Pons (tissue), 1 donor: Measurements from ENCODE around the gene WNT2B.

Experiments
- DNase-seq: peaks from one replicate; pipeline ENCODE4 v3.0.0-alpha.2; 2016; ENCODE audit warnings: low spot score

The WNT2B gene

DNA sequence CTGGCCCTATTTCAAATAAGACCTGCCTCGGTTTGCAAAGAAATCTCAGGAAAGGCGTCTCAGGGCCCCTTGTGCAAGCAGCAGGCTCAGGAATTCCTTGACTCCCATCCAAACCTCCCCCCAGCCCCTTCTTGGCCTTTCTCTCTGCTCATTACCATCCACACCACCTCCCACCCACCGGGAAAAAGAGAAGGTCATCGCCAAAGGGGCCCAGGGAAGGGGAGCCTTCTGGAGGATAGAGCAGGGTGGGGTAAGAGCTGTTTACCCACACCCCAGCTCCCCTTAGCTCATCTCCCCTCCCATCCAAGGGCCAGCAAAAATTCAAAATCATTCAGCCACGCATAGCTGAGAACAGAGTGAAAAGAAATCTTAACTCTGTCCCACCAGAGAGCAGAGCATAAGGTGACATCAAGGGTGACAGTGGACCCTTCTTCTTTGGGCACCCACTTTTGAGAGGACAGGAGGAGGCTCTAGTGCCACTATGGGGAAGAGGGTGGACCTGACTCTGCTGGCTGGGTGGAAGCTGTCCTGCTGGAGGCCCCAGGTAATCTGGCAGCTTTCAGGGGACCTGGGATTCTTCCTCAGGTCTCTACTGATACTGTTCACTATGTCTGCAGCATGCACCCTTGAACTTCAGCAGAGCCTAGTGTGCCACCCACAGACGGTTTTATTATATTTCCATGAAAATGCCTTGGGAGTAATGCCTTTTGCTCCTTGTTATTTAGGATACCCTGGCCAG lies 3.9 kb upstream of the WNT2B start:
- DNase-seq: no peak

DNA sequence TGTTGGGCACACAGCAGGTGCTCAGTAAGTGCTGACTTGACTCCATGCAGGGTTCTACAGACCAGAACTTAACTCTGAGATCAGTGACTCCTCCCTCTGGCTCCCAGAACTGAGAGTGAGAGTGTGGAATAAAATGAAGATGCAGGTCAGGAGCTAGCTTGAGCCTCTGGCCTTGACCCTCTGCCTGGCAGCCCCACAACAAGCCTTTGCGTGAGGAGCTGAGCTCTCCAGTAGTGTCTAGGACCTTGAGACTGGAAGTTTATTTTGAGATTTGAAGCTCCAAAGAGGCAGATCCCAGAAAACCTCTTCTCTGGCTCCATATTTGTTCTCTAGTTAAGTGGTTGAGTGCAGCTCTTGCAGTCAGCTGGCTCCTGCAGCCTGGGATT lies 3.4 kb upstream of the WNT2B start:
- DNase-seq: no peak

DNA sequence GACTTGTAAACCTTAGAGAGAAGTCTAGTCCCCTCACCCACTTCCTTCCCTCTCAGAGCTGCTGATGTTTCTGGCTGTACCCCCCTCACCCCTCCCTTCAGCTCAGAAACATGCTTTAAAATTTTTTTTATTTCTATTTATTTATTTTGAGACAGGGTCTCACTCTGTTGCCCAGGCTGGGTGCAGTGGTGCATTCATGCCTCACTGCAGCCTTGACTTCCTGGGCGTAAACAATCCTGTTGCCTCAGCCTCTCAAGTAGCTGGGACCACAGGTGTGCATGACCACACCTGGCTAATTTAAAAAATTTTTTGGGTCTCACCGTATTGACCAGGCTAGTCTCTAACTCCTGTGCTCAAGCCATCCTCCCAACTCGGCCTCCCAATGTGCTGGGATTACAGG lies 2.9 kb upstream of the WNT2B start:
- DNase-seq: no peak

DNA sequence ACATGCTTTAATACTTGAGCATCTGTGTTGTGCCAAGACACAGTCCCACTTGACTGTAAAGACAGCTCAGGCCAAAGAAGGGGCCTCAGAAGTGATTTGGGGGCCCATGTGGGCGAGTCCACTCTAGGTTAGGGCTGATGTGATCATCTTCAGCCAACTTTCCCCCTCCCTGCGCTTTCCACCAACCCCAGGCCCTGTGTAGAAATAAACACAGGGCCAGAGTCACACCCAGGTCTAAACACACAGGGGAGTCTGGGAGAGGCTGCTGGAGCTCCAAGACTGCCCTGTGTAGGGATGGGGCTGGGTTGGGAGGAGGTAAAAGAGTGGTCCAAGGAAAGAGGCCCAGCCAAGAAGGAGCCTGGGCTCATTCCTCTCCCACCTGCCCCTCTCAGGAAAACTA lies 2.5 kb upstream of the WNT2B start:
- no peak for DNase-seq

DNA sequence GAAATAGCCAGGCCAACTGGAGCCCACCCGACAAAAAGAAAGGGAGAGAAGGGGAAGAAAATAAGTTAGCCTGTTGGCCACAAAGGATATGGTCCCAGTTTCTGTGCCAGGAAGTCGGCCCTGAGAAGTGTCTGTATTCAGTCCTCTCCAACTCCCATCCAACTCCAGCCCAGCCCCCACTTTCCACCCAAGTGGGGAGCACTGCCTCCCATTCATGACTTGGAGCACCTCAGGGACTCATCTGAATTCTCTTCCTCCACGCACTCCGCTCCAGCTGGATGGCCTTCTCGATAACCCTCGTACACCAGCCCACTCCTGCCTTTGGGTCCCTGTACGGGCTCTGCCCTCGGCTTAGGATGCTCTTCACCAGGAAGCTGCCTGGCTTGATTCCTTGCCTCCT lies 2.0 kb upstream of the WNT2B start:
- DNase-seq: no peak

DNA sequence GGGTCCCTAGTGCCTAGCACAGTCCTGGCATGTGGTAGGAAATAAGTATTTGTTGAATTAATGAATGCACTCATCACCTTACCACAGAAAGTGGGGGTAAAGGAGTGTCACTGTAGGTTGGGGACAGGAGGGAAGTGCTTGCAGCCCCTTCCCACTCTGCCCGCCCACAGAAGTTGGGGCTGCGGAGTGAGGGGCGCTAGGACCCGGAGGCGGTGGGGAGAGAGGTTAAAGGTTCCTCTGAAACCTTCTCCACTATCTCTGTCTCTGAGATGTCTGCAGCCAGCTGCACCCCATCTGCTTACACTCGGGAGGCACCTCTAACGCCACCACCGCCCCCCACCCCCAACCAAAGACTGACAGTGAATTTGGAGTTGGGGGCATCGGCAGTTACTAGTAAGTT lies 1.4 kb upstream of the WNT2B start:
- no peak for DNase-seq

DNA sequence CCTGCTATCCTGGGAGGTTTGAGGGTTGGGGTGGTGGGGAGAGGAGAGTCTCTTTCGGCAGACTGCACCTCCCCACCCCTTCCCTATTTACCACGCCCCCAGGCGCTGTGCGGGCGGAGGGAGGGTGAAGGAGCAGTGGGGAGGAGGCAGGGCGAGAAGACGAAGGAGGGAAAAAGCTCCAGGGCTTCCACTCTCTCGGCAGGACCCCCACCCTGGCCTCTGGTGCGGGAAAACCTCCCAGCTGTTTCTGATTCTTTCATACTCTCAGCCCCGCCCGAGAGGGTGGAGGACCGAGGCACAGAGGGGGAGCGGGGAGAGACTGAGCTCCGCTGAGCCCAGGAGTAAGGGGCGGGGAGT lies 866 bp upstream of the WNT2B start:
- no peak for DNase-seq

DNA sequence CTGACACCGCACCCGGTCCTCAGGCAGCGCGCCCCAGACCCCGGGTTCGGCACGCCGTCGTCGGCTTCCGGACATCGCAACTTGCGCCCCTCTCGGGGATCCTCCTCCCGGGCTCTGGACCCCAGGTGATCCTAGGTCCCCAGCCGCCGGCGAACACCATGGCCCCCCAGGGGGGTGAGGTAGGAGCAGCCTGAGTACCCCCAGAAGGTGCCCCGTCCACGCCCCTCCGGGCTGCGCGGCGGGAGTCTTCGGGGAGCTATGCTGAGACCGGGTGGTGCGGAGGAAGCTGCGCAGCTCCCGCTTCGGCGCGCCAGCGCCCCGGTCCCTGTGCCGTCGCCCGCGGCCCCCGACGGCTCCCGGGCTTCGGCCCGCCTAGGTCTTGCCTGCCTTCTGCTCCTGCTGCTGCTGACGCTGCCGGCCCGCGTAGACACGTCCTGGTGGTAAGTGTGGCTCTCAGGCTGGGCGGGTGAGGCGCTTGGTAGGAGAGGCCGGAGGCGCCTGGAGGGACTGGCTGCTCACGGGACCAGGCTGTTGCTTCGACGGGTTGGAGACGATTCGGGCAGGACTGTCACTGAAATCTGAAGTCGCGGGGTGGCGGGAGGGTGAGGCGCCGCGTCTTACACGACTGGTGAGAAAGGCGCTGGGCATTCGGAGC lies 367 bp downstream of the WNT2B start:
- no peak for DNase-seq

DNA sequence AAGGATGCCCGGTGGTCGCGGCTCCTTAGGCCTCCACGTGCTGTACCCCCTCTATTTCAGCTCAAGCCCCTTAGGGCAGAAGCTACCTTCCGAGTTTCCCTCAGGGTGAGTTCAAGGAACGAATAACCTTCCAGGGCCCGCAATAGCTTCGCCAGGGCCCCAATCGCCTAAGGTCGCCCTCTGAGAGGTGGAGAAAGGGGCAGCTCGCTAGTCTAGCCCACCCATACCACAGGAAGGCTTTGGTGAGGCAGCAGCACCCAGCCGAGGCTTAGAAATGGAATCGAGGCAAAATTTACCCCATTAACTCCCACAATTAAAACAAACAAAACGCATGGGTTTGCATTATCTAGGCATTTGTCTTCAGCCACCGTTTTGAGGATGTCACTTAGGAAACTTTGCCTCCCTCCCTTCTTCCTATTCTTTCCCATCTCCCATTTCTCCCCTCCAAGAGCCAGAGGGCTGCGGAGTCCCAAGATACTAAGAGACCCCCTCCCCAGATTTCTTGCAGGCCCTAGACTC lies 954 bp downstream of the WNT2B start:
- DNase-seq: no peak

DNA sequence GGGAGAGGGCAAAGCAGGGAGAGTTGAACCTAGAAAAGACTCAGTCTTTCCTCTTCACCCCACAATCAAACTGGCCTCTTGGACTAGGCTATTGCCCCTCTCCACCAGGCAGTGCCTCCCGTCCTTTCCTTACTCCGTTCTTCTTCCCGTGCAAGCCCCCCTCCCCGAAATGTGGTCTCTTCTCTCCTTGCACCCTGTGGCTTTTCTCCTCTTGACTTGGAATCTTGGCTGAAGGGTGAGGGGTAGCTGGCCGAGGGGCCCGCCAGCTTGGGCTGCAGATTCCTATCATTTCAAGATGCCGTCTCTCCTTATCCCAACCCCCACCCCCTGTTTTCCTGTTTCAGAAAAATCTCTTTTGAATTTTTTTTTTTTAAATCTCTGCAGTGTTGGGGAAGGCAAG lies 1.6 kb downstream of the WNT2B start:
- no peak for DNase-seq

DNA sequence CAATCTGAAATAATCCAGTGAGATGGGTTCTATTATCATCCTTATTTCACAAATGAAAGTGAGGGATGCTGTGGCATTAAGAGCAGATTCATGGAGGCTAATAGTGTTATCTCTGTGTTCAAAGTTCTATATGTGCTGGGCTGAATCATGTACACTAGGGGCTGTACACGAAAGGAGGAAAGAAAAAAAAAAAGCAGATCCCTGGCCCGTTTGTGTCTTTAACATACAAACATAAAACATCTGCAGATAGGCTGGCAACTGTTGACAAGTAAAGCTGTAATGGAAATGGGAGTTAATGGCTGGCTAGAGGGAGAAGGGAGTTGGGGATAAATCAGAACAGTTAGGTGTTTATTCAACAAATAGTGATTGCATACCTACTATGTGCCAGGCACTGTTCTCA lies 3.1 kb downstream of the WNT2B start:
- DNase-seq: no peak

DNA sequence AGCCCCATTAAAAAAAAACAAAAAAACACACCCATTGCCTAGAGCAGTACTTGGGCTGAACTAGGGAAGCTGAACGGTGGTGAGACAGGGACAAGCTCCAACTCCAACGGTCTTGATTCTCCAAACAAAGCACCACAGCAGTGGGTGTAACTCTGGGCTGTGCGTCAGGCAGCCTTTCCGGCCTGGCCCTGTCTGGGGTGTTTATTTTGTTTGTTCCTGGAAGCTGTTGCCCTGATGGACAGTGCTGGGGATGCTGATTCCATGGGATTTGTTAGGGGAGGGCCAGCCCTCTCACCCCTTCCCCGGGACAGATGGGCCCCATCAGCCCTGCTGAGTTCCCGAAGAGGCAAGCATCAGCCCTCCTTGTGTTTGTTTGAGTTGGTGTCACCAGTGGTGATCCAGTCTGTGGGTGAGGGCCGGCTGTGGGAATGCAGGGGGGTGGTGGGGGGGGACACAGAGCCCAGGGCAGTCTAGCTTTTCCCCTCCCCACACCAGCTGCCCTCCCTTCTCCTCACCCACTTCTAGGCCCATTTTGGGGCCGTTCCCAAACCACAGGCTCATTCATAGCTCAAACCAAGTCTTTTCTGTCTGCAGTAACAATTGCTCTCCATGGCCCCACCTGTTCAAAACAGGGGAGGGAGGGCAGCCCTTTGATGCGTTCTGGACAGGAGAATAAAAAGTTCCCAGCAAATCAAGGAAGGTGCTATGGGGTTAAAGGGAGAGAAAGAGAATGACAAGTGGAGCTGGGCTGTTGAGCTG lies 4.5 kb downstream of the WNT2B start:
- no peak for DNase-seq

DNA sequence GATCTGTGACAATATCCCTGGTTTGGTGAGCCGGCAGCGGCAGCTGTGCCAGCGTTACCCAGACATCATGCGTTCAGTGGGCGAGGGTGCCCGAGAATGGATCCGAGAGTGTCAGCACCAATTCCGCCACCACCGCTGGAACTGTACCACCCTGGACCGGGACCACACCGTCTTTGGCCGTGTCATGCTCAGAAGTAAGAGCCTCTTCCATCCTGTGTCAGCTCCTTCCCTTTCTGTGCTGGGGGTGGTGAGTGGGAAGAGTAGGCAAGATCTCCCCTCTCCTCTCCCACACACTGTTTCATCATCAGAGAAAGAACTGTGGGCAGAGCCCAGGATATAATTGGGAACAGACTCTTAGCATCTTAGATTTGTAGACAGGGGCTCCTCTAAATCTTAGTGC lies 6.1 kb downstream of the WNT2B start:
- DNase-seq: no peak

DNA sequence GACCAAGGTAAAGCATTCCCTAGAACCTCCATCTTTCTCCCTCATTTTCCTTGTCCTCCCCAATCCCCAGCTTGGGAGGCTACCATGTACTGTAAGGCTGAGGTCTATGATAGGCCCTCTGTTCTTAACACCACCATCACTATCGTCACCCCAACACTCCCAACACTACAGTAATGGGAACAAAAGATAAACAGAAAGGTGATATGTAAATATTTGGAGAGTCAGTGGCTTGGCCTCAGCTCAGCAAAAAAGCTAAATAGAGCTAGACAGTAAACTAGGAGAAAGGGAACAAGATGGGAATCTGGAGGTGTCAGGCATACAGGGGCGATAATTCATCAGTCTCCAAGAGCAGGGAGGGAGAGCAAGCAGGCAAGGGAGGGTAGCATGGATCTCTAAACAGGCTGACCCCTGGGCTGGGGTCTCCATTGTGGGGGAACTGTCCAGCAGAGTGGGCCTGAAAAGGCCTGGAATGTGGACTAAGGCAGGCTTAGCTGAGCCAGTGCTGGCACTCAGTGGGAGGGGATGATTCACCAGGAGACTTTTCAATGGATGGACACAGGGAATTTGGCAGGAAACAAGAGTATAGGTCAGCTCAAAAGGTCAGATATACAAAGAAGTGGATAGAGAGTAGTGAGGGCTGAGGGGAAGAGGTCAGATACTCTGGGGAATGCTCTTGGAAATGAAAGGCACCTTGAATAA lies 6.7 kb downstream of the WNT2B start:
- DNase-seq: no peak

DNA sequence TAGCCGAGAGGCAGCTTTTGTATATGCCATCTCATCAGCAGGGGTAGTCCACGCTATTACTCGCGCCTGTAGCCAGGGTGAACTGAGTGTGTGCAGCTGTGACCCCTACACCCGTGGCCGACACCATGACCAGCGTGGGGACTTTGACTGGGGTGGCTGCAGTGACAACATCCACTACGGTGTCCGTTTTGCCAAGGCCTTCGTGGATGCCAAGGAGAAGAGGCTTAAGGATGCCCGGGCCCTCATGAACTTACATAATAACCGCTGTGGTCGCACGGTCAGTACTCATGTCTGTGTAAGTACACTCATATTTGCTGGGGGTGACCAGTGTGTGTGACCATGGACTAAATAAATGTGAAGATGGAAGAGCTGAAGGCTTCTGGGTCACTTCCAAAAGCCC lies 7.4 kb downstream of the WNT2B start:
- DNase-seq: no peak

DNA sequence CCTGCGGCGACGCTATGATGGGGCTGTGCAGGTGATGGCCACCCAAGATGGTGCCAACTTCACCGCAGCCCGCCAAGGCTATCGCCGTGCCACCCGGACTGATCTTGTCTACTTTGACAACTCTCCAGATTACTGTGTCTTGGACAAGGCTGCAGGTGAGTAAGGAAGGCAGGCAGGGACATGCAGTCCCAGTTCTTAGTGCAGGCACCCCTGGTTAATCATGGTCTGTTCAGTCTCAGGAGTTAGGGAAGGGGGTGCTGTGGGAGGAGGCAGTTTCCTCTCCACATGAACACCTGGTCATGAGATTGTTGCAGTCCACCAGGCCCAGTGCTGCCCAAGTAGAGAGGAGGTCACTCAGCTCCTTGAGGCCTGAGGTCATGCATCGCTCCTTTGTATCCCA lies 8.5 kb downstream of the WNT2B start:
- no peak for DNase-seq

DNA sequence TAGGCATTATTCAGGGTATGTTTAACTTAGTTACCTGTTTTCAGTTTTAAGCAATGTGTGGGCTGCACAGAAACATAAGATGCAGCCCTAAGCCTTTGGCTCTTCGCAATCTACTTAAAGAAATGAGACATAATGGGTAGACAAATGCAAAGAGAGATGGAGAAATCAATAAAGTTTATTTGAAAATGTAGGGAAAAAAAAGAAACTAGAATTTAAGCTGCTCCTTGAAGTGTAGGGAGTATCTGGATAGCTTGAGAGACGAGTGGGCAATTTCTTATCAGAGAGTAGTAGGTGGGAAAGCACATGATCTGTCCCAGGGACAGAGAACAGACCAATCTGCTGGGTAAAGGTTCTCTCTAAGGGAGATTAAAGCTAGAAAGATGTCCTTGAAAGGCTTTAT lies 8.9 kb downstream of the WNT2B start:
- no peak for DNase-seq

DNA sequence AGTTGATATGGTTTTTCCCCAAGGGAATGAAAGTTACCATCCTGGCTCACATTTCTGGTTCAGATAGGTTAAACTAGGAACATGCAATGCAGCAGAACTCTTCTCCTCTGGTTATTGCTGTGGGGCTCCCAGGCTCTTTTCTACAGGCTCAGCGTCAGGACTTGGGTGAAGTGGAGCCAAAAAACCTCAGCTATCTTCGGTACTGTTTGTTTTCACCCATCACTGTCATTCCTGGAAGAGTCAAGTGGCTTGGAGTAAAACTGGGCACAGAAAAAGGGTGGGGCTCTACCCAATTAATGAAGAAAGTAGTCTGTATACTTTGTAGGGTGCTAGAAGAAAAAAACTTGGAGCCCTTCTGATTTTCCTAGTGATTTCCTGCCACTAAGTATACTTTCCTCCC lies 9.4 kb downstream of the WNT2B start:
- DNase-seq: no peak

DNA sequence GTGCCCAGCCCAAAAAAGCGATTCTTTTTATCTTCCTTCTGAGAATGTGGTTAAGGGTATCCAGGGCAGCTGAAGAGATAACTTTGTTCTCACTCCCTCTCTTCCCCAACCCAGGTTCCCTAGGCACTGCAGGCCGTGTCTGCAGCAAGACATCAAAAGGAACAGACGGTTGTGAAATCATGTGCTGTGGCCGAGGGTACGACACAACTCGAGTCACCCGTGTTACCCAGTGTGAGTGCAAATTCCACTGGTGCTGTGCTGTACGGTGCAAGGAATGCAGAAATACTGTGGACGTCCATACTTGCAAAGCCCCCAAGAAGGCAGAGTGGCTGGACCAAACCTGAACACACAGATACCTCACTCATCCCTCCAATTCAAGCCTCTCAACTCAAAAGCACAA lies 11.4 kb downstream of the WNT2B start:
- no peak for DNase-seq

DNA sequence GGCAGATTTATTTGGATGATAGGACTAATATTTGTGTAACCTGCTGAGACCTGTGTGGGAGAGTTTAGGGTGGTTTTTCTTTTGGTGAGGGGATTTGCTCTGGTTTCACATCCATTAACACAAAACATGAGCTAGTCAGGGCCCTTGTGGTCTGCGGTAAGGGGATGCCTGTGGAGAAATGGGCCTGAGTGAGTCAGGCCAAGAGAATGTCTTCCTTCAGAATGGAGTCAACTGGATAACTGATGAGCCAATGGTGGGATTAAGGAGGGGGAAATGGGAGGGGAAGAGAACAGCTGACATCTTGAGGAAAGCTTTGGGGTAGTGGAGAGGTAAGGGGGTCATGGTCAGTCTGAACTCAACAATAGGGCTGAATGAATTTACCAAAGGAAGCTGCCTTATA lies 13.9 kb downstream of the WNT2B start:
- no peak for DNase-seq

DNA sequence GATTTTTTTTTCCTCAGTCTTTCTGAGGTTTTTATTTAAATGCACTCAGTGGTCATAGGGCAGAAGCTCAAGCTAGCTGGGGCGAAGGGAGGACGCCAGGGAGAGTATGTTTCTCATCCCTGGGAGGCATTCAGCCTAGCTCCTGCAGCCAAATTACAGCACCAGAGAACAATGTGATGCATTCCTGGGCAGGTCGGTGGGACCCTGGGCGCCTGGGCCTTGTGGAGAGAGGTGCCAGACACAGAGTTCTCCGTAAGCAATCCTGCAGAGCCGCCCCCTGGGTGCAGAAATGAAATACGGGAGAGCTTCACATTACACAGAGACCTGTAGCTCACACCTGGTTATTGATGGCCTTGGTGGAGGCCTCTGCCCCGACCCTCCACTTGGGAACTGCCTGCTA lies 15.5 kb downstream of the WNT2B start:
- DNase-seq: no peak

DNA sequence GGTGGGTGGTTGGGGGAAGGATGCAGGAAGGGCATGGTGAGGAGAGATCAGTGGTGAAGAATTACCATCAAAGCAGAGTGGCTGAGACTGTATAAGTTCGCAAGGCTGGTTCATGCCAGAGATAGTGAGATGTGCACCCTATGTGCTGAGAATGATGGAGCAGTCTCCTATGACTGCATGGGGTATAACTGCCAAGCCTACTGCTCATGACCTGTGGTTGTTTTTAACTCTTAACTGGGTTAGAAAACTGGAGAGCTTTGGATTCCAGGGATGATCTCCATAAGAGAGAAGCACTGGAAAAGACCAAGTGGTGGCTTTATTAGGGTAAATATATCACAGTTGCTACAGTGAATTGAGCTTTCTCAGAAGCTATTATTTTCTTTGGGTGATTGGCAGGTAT lies 16.2 kb downstream of the WNT2B start:
- DNase-seq: no peak
